ENCODE data around the gene PCDHA1.

PCDHA1 gene

GRCh38 chr5:141002605-141002965 lies 216.6 kb downstream of the PCDHA1 start:
- H3K36me3 ChIP-seq (ENCODE audit: low read length): no peaks in the 10 kb centered on the region
- no peak overlapping the region for H3K4me3 ChIP-seq (ENCODE audit: insufficient read depth, low read length, poor library complexity, severe bottlenecking)
- no peak overlapping the region for H2AFZ ChIP-seq (ENCODE audit: low read depth, low read length, severe bottlenecking)
- H3K27me3 ChIP-seq (ENCODE audit: low read length): no peaks in the 10 kb centered on the region
- H3F3A ChIP-seq (ENCODE audit: insufficient read depth): no peaks in the 10 kb centered on the region
- no peak overlapping the region for H3K9ac ChIP-seq (ENCODE audit: low read length)
- no peaks in the 10 kb centered on the region for H3K9me3 ChIP-seq (ENCODE audit: insufficient read depth, low read length)
- no peaks in the 10 kb centered on the region for H3K9me2 ChIP-seq (replicated peaks; ENCODE audit: insufficient read depth, low read length)
- TF ChIP-seq CTCF (IDR thresholded peaks at IDR 0.05; ENCODE audit: insufficient read depth, low read length, poor library complexity, severe bottlenecking) (no peak), EZH2phosphoT487 (conservative IDR thresholded peaks at IDR 0.05; ENCODE audit: low read length) (no peak)
- H4K20me1 ChIP-seq (ENCODE audit: low read depth, low read length): no peaks in the 10 kb centered on the region
- no peaks in the 10 kb centered on the region for H3K79me2 ChIP-seq (ENCODE audit: insufficient read depth, low read length)
- no peak overlapping the region for H3K27ac ChIP-seq (ENCODE audit: low read depth, low read length)
- no peak overlapping the region for H3K4me2 ChIP-seq (ENCODE audit: low read depth, low read length, poor library complexity, severe bottlenecking)

GRCh38 chr5:141003031-141003430 lies 217.1 kb downstream of the PCDHA1 start:
- Histone ChIP-seq H3K9me3 (ENCODE audit: insufficient read depth, low read length) (no peaks in the 10 kb centered on the region), H3K4me3 (ENCODE audit: insufficient read depth, low read length, poor library complexity, severe bottlenecking) (no peak overlapping the region), H3K27ac (ENCODE audit: low read depth, low read length) (no peak overlapping the region), H3K27me3 (ENCODE audit: low read length) (no peaks in the 10 kb centered on the region), H3K36me3 (ENCODE audit: low read length) (no peaks in the 10 kb centered on the region), H3K4me2 (ENCODE audit: low read depth, low read length, poor library complexity, severe bottlenecking) (no peak overlapping the region), H3F3A (ENCODE audit: insufficient read depth) (no peaks in the 10 kb centered on the region), H4K20me1 (ENCODE audit: low read depth, low read length) (no peaks in the 10 kb centered on the region), H3K79me2 (ENCODE audit: insufficient read depth, low read length) (no peaks in the 10 kb centered on the region), H3K9me2 (replicated peaks; ENCODE audit: insufficient read depth, low read length) (no peaks in the 10 kb centered on the region), H3K9ac (ENCODE audit: low read length) (no peak overlapping the region), H2AFZ (ENCODE audit: low read depth, low read length, severe bottlenecking) (no peak overlapping the region)
- TF ChIP-seq EZH2phosphoT487 (conservative IDR thresholded peaks at IDR 0.05; ENCODE audit: low read length) (no peak), CTCF (IDR thresholded peaks at IDR 0.05; ENCODE audit: insufficient read depth, low read length, poor library complexity, severe bottlenecking) (no peak)

- no peaks in the 10 kb centered on the region for H3K27me3 ChIP-seq (ENCODE audit: low read length)
- H2AFZ ChIP-seq (ENCODE audit: low read depth, low read length, severe bottlenecking): no peak overlapping the region
- H3F3A ChIP-seq (ENCODE audit: insufficient read depth): no peaks in the 10 kb centered on the region
- no peak overlapping the region for H3K27ac ChIP-seq (ENCODE audit: low read depth, low read length)
- H3K9me2 ChIP-seq (replicated peaks; ENCODE audit: insufficient read depth, low read length): no peaks in the 10 kb centered on the region
- no peaks in the 10 kb centered on the region for H3K36me3 ChIP-seq (ENCODE audit: low read length)
- no peaks in the 10 kb centered on the region for H3K9me3 ChIP-seq (ENCODE audit: insufficient read depth, low read length)
- TF ChIP-seq EZH2phosphoT487 (conservative IDR thresholded peaks at IDR 0.05; ENCODE audit: low read length): no peak
- no peak for TF ChIP-seq CTCF (IDR thresholded peaks at IDR 0.05; ENCODE audit: insufficient read depth, low read length, poor library complexity, severe bottlenecking)
- H3K4me2 ChIP-seq (ENCODE audit: low read depth, low read length, poor library complexity, severe bottlenecking): no peak overlapping the region
- no peak overlapping the region for H3K4me3 ChIP-seq (ENCODE audit: insufficient read depth, low read length, poor library complexity, severe bottlenecking)
- no peaks in the 10 kb centered on the region for H3K79me2 ChIP-seq (ENCODE audit: insufficient read depth, low read length)
- no peak overlapping the region for H3K9ac ChIP-seq (ENCODE audit: low read length)
- H4K20me1 ChIP-seq (ENCODE audit: low read depth, low read length): no peaks in the 10 kb centered on the region
Observed at GRCh38 chr5:141003791-141004611, 218.1 kb downstream of the PCDHA1 start.
